ENCODE data around the gene NR6A1. TPM values are rescaled to one million over a fixed set of nuclear protein-coding genes. Genes with fewer than 3 reads are reported as not detected.
A peak's percentile ranks its signal among the peaks of the same experiment; 100 is the strongest.

Gene NR6A1
- total and polyA plus RNA-seq, 2 of the 13 experiments (the other 11 are each of a cell fraction or from before 2014, with no cell fraction given), result 28.1 to 31.5 TPM

DNA sequence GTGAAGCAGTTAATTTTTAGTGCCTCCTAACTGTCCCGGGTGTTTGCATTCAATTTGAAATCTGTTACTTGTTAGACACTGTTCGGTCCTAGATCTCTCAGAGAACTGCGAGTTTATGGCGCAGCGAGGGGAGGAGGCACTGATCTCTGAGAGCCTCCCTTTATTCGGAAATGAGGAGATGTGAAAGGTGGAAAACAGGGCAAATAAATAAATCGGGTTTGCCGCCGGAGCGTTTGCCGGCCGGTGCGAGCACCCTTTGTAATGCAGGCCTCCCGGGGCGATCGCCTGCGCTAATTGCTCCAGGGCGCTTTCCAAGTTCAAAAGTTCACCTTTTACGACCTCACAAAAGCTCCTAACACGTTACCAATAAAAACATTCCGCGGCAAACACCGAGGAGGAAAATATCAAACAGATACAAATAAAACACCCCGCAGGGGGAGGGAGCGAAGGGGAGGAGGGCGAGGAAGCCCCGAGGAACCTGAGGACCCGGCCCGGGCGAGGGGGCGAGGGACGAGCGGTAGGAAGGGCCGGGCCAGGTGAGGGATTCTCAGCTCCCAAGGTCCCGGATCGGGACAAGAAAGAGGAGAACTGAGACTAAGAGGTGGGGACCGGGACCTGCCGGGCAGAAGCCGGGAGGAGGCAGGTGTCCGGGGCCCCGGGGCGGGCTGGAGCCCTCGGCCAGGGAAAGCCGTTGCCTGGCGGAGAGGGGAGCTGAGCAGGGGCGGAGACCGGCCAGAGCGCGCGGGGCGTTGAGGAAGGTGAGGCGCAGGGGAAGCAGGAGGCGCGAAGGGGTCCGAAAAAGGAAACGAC is 1.4 kb downstream of the NR6A1 start (continued):
- TF ChIP-seq, protein P1, sequence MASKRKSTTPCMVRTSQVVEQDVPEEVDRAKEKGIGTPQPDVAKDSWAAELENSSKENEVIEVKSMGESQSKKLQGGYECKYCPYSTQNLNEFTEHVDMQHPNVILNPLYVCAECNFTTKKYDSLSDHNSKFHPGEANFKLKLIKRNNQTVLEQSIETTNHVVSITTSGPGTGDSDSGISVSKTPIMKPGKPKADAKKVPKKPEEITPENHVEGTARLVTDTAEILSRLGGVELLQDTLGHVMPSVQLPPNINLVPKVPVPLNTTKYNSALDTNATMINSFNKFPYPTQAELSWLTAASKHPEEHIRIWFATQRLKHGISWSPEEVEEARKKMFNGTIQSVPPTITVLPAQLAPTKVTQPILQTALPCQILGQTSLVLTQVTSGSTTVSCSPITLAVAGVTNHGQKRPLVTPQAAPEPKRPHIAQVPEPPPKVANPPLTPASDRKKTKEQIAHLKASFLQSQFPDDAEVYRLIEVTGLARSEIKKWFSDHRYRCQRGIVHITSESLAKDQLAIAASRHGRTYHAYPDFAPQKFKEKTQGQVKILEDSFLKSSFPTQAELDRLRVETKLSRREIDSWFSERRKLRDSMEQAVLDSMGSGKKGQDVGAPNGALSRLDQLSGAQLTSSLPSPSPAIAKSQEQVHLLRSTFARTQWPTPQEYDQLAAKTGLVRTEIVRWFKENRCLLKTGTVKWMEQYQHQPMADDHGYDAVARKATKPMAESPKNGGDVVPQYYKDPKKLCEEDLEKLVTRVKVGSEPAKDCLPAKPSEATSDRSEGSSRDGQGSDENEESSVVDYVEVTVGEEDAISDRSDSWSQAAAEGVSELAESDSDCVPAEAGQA (IDR thresholded peaks at IDR 0.05; ENCODE audit: low read depth), result no peak
- TF ChIP-seq, protein P1 (CRISPR knock-in tag; IDR thresholded peaks at IDR 0.05; ENCODE audit: borderline replicate concordance), result no peak
- TF ChIP-seq ZSCAN21 (CRISPR knock-in tag; IDR thresholded peaks at IDR 0.05; ENCODE audit: borderline replicate concordance) (no peak), ZBTB38 (CRISPR knock-in tag; IDR thresholded peaks at IDR 0.05) (no peak), ZNF720 (CRISPR knock-in tag; IDR thresholded peaks at IDR 0.05) (no peak), ZFY (CRISPR knock-in tag; IDR thresholded peaks at IDR 0.05) (peak; percentile 32), ZNF552 (CRISPR knock-in tag; IDR thresholded peaks at IDR 0.05; ENCODE audit: borderline replicate concordance) (no peak; the same call in 1 of the 2 replicates), FOXA1 (IDR thresholded peaks at IDR 0.05) (no peak), FOXA1 (CRISPR knock-in tag; IDR thresholded peaks at IDR 0.05) (no peak), KDM3A (CRISPR knock-in tag; IDR thresholded peaks at IDR 0.05; ENCODE audit: low read depth) (no peak), DNMT3B (CRISPR knock-in tag; conservative IDR thresholded peaks at IDR 0.05) (no peak), ZNF501 (CRISPR knock-in tag; IDR thresholded peaks at IDR 0.05) (peak; percentile 67), MED1 (CRISPR knock-in tag; IDR thresholded peaks at IDR 0.05) (no peak), RFX5 (IDR thresholded peaks at IDR 0.05; ENCODE audit: low read depth, low read length) (no peak), ZNF235 (CRISPR knock-in tag; IDR thresholded peaks at IDR 0.05; ENCODE audit: borderline replicate concordance) (no peak), RXRA (CRISPR knock-in tag; IDR thresholded peaks at IDR 0.05) (peak; percentile 35; the same call in 1 of the 2 replicates), ZNF619 (CRISPR knock-in tag; IDR thresholded peaks at IDR 0.05) (no peak), SMAD3 (CRISPR knock-in tag; IDR thresholded peaks at IDR 0.05) (no peak), USF2 (IDR thresholded peaks at IDR 0.05; ENCODE audit: low read depth, low read length) (no peak), USF2 (CRISPR knock-in tag; IDR thresholded peaks at IDR 0.05; ENCODE audit: borderline replicate concordance) (no peak)
- TF ChIP-seq, protein P2, sequence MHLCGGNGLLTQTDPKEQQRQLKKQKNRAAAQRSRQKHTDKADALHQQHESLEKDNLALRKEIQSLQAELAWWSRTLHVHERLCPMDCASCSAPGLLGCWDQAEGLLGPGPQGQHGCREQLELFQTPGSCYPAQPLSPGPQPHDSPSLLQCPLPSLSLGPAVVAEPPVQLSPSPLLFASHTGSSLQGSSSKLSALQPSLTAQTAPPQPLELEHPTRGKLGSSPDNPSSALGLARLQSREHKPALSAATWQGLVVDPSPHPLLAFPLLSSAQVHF (CRISPR knock-in tag; IDR thresholded peaks at IDR 0.05), result no peak
